GM12878 (cell line): ENCODE measurements around the gene MAP4K2.

Experiments used
- ATF3 ChIP-seq: IDR thresholded peaks from 2 replicates; pipeline ENCODE4 v1.6.1; 2011; ENCODE audit warnings: low read depth, mild to moderate bottlenecking, low read length, moderate library complexity, borderline replicate concordance; ENCODE audit errors: extremely low read depth
- BHLHE40 ChIP-seq, 2 experiments: fragments of 450-650 bp in 1 of 2; IDR thresholded peaks; 2 replicates each; pipeline ENCODE4 v1.6.1; 2011 to 2017; ENCODE audit warnings: low read depth in 2 of 2, borderline replicate concordance in 1 of 2, improper control_type of control experiment in 1 of 2, low read length in 1 of 2, mild to moderate bottlenecking in 1 of 2
- CBX5 ChIP-seq: sonication (generic); IDR thresholded peaks from 2 replicates; pipeline ENCODE4 v1.6.1; 2016; ENCODE audit warnings: low read depth, moderate library complexity, mild to moderate bottlenecking, inconsistent platforms
- CHD1 ChIP-seq: IDR thresholded peaks from 2 replicates; pipeline ENCODE4 v1.6.1; 2012; ENCODE audit warnings: low read depth, low read length, improper control_type of control experiment
- CREB1 ChIP-seq: IDR thresholded peaks from 2 replicates; pipeline ENCODE4 v1.6.1; 2012; ENCODE audit warnings: low read depth, mild to moderate bottlenecking, inconsistent platforms
- CTCF ChIP-seq, 3 experiments: IDR thresholded peaks in 2 of 3; conservative IDR thresholded peaks in 1 of 3; 2 replicates each; pipeline ENCODE4 v1.5.1; 2011; ENCODE audit warnings: low read depth in 3 of 3, low read length in 3 of 3, mild to moderate bottlenecking in 3 of 3, control low read depth in 2 of 3, moderate library complexity in 2 of 3, inconsistent platforms in 1 of 3, mixed read lengths in 1 of 3; ENCODE audit not compliant: control insufficient read depth in 2 of 3, insufficient read depth in 1 of 3; ENCODE audit errors: extremely low read depth in 1 of 3
- E2F8 ChIP-seq: fragments of 450-650 bp; IDR thresholded peaks from 2 replicates; pipeline ENCODE4 v1.6.1; 2018; ENCODE audit warnings: mild to moderate bottlenecking, low read depth, moderate library complexity; ENCODE audit not compliant: partially characterized antibody
- HDGF ChIP-seq: fragments of 450-650 bp; IDR thresholded peaks from 2 replicates; pipeline ENCODE4 v1.6.1; 2016; ENCODE audit warnings: antibody characterized with exemption
- NFIC ChIP-seq: IDR thresholded peaks from 2 replicates; pipeline ENCODE4 v1.6.1; 2012; ENCODE audit warnings: low read depth, mild to moderate bottlenecking, inconsistent platforms, low read length, moderate library complexity
- POLR2A ChIP-seq: IDR thresholded peaks from 2 replicates; pipeline ENCODE4 v1.6.1; 2011; ENCODE audit warnings: low read depth, mild to moderate bottlenecking, low read length
- SMC3 ChIP-seq: IDR thresholded peaks from 2 replicates; pipeline ENCODE4 v1.6.1; 2011; ENCODE audit warnings: low read length, improper control_type of control experiment, borderline replicate concordance
- SUZ12 ChIP-seq: fragments of 200-600 bp; sonication (generic); IDR thresholded peaks from one replicate; pipeline ENCODE4 v1.6.1; 2018; ENCODE audit warnings: antibody characterized with exemption, mild to moderate bottlenecking; ENCODE audit not compliant: unreplicated experiment
- TCF12 ChIP-seq: IDR thresholded peaks from 2 replicates; pipeline ENCODE4 v1.6.1; 2011; ENCODE audit warnings: low read depth, mild to moderate bottlenecking, low read length
- ZNF207 ChIP-seq: fragments of 450-650 bp; IDR thresholded peaks from 2 replicates; pipeline ENCODE4 v1.6.1; 2014; ENCODE audit warnings: antibody characterized with exemption, mild to moderate bottlenecking, borderline replicate concordance

GRCh38 chr11:64768300-64768694 is 34.7 kb downstream of the MAP4K2 start:
- TF ChIP-seq E2F8 (no peak), CTCF (IDR thresholded peaks at IDR 0.05 in 2 of 3, conservative IDR thresholded peaks at IDR 0.05 in 1 of 3; ENCODE audit: control insufficient read depth in 2 of 3, extremely low read depth in 1 of 3, insufficient read depth in 1 of 3, low read depth in 3 of 3, low read length in 3 of 3) (no peak), BHLHE40 (IDR thresholded peaks at IDR 0.05; ENCODE audit: borderline replicate concordance in 1 of 2, low read depth in 2 of 2, low read length in 1 of 2) (no peak), NFIC (no peak), CREB1 (no peak), CHD1 (no peak), ATF3 (no peak), POLR2A (no peak), SMC3 (no peak), SUZ12 (no peak), CBX5 (no peak), TCF12 (no peak), ZNF207 (no peak), HDGF (no peak)
